PC-9 (cell line): ENCODE data around the gene LRRTM4.

ENCODE experiments used
- CTCF ChIP-seq: fragments of 200-600 bp; sonication (generic); conservative IDR thresholded peaks from 2 replicates; pipeline ENCODE4 v1.6.1; 2017; ENCODE audit warnings: mixed run types, antibody characterized with exemption, mild to moderate bottlenecking, moderate library complexity
- EZH2 ChIP-seq: fragments of 200-600 bp; sonication (generic); IDR thresholded peaks from 2 replicates; pipeline ENCODE4 v1.8.0; 2017; ENCODE audit warnings: antibody characterized with exemption, low read depth

- TF ChIP-seq CTCF (no peak), EZH2 (no peak)
These were observed 773.4 kb downstream of the LRRTM4 start for GRCh38 chr2:76748581-76749296.
